ENCODE data around the gene RHOF. TPM values are rescaled to one million over a fixed set of nuclear protein-coding genes. Genes with fewer than 3 reads are reported as not detected.

The RHOF gene
- polyA plus RNA-seq, 1 of the 3 experiments (the other 2 are of a cell fraction), result 5.0 TPM

GRCh38 chr12:121797937-121798786 is 4.7 kb upstream of the RHOF start:
- no peaks in the 10 kb centered on the region; the same call in 1 of the 2 replicates for H4K20me1 ChIP-seq (ENCODE audit: insufficient read depth)
- CTCF ChIA-PET, result interaction anchor here (0.7 to 16.0 kb wide), 9 partner anchors 11 to 171 kb away, joined by 3 to 675 read pairs (median 6); partner anchors contain the start of genes PSMD9, SETD1B and TMEM120B
- peak overlapping the region; percentile 98 to 99 for H3K27ac ChIP-seq (ENCODE audit: low read depth in 2 of 2, low read length in 1 of 2)
- H3K4me2 ChIP-seq, result peak overlapping the region; percentile 86
- H2AFZ ChIP-seq (ENCODE audit: low read depth), result no peak overlapping the region
- H3K4me3 ChIP-seq (ENCODE audit: low read depth in 2 of 2, low read length in 1 of 2), result peak overlapping the region; percentile 53 to 73; a peak in 3 of 4 replicates
- peaks cover 40 to 59% of the 10 kb centered on the region in 2 experiments for H3K4me1 ChIP-seq (ENCODE audit: control insufficient read depth in 1 of 2, insufficient read depth in 2 of 2, low read depth in 1 of 2, low read length in 1 of 2)
- H3K27me3 ChIP-seq (ENCODE audit: insufficient read depth), result no peaks in the 10 kb centered on the region
- peaks cover 64% of the 10 kb centered on the region for H3K79me2 ChIP-seq (ENCODE audit: insufficient read depth)
- peak overlapping the region; percentile 60 for H3K9ac ChIP-seq
- POLR2A ChIA-PET, result interaction anchor here (0.7 to 7.0 kb wide), 7 partner anchors 9 to 1695 kb away, joined by 3 to 79 read pairs (median 4); partner anchors contain the start of genes PSMD9 and TMEM120B
- H3K9me3 ChIP-seq, result no peaks in the 10 kb centered on the region
- DNase-seq, result peak; percentile 83
- H3K36me3 ChIP-seq (replicated peaks in 1 of 2; ENCODE audit: control insufficient read depth in 1 of 2, insufficient read depth in 2 of 2, low read length in 1 of 2), result peaks cover 8 to 11% of the 10 kb centered on the region in 2 experiments
- WGBS (ENCODE audit: low lambda C conversion rate), result 37% methylated on average over 16 of the region's 19 CpGs
- peaks cover 56% of the 10 kb centered on the region for H3F3A ChIP-seq (replicated peaks; ENCODE audit: insufficient read depth)
- no peaks in the 10 kb centered on the region for H3K9me2 ChIP-seq
- TF ChIP-seq TAF1 (IDR thresholded peaks at IDR 0.05; ENCODE audit: borderline replicate concordance, low read depth, low read length), result no peak
- no peak for TF ChIP-seq RFX5 (IDR thresholded peaks at IDR 0.05; ENCODE audit: low read length)
- TF ChIP-seq PBX3 (IDR thresholded peaks at IDR 0.05), result 0 out of 2 replicates have a peak, but pooled peaks have one; percentile 24
- no peak for TF ChIP-seq JUND (IDR thresholded peaks at IDR 0.05)
- no peak for TF ChIP-seq RAD21 (IDR thresholded peaks at IDR 0.05; ENCODE audit: low read length)
- peak; percentile 86 for TF ChIP-seq FOXJ3 (CRISPR knock-in tag; IDR thresholded peaks at IDR 0.05)
- TF ChIP-seq EP300 (IDR thresholded peaks at IDR 0.05; ENCODE audit: borderline replicate concordance in 1 of 2, low read depth in 1 of 2, low read length in 1 of 2), result peak in 1 of 2 experiments; percentile 83; a peak in 2 of 4 replicates
- TF ChIP-seq USF1 (IDR thresholded peaks at IDR 0.05; ENCODE audit: borderline replicate concordance, low read depth), result peak; percentile 64; the same call in 1 of the 2 replicates
- peak; percentile 23; the same call in 1 of the 2 replicates for TF ChIP-seq TCF12 (IDR thresholded peaks at IDR 0.05)
- no peak for TF ChIP-seq GABPA (IDR thresholded peaks at IDR 0.05; ENCODE audit: low read depth)
- TF ChIP-seq FOSL2 (IDR thresholded peaks at IDR 0.05; ENCODE audit: borderline replicate concordance, low read depth), result no peak
- TF ChIP-seq MEF2A (IDR thresholded peaks at IDR 0.05; ENCODE audit: borderline replicate concordance, low read depth), result no peak
- TF ChIP-seq MAX (IDR thresholded peaks at IDR 0.05; ENCODE audit: low read depth), result peak; percentile 62; the same call in 1 of the 2 replicates
- peak; percentile 82 for TF ChIP-seq MXI1 (IDR thresholded peaks at IDR 0.05; ENCODE audit: low read depth, low read length)
- TF ChIP-seq EZH2phosphoT487 (IDR thresholded peaks at IDR 0.05; ENCODE audit: borderline replicate concordance, low read depth), result no peak
- no peak for TF ChIP-seq FOXM1 (IDR thresholded peaks at IDR 0.05; ENCODE audit: low read depth)
- TF ChIP-seq POLR2AphosphoS5 (IDR thresholded peaks at IDR 0.05; ENCODE audit: low read depth, low read length), result peak; percentile 14; the same call in 1 of the 2 replicates
- no peak for TF ChIP-seq TEAD4 (IDR thresholded peaks at IDR 0.05; ENCODE audit: borderline replicate concordance, insufficient read depth)
- TF ChIP-seq NFIC (IDR thresholded peaks at IDR 0.05; ENCODE audit: borderline replicate concordance), result peak; percentile 22; the same call in 1 of the 2 replicates
- no peak for TF ChIP-seq ZBTB33 (IDR thresholded peaks at IDR 0.05; ENCODE audit: borderline replicate concordance, low read depth)
- TF ChIP-seq NRF1 (IDR thresholded peaks at IDR 0.05; ENCODE audit: low read depth, low read length), result no peak
- no peak for TF ChIP-seq REST (IDR thresholded peaks at IDR 0.05; ENCODE audit: low read depth, low read length)

All from SK-N-SH (cell line).